Fibroblast of peridontal ligament (primary cell): ENCODE data around the gene MRPL18.
"Not testable (repeated sequence)": the region's sequence is repeated elsewhere in the genome, so short reads cannot be mapped to it uniquely, and the experiment has no call there.

ENCODE experiments used
- DNase-seq: peaks from one replicate; pipeline ENCODE4 v3.0.0-alpha.2; 2010; ENCODE audit errors: extremely low read depth

The MRPL18 gene

GRCh38 chr6:159817951-159818739 is 27.9 kb downstream of the MRPL18 start:
- DNase-seq = no peak

GRCh38 chr6:159819098-159819497 is 28.8 kb downstream of the MRPL18 start:
- DNase-seq = no peak

GRCh38 chr6:159819932-159820640 is 29.8 kb downstream of the MRPL18 start:
- DNase-seq = no peak

GRCh38 chr6:159821122-159821521 is 30.9 kb downstream of the MRPL18 start:
- no peak for DNase-seq

- DNase-seq = no peak
Observed at GRCh38 chr6:159821726-159822125, 31.5 kb downstream of the MRPL18 start.

- DNase-seq = no peak
Observed at GRCh38 chr6:159823953-159824352, 33.7 kb downstream of the MRPL18 start.

GRCh38 chr6:159824690-159825089 is 34.4 kb downstream of the MRPL18 start:
- DNase-seq = not testable (repeated sequence)

- no peak for DNase-seq
Observed at GRCh38 chr6:159826004-159826403, 35.7 kb downstream of the MRPL18 start.

- no peak for DNase-seq
Observed at GRCh38 chr6:159826968-159827647, 36.8 kb downstream of the MRPL18 start.

- DNase-seq = peak; percentile 27
Observed at GRCh38 chr6:159828074-159828473, 37.8 kb downstream of the MRPL18 start.

GRCh38 chr6:159829526-159829925 is 39.3 kb downstream of the MRPL18 start:
- DNase-seq = no peak

GRCh38 chr6:159830501-159831372 is 40.5 kb downstream of the MRPL18 start:
- no peak for DNase-seq

GRCh38 chr6:159831373-159831679 is 41.1 kb downstream of the MRPL18 start:
- no peak for DNase-seq

GRCh38 chr6:159832946-159833345 is 42.7 kb downstream of the MRPL18 start:
- no peak for DNase-seq

GRCh38 chr6:159833556-159833955 is 43.3 kb downstream of the MRPL18 start:
- peak; percentile 60 for DNase-seq

GRCh38 chr6:159833997-159834603 is 43.8 kb downstream of the MRPL18 start:
- no peak for DNase-seq

GRCh38 chr6:159836718-159837490 is 46.6 kb downstream of the MRPL18 start:
- no peak for DNase-seq

GRCh38 chr6:159837511-159837910 is 47.2 kb downstream of the MRPL18 start:
- DNase-seq = no peak

GRCh38 chr6:159838020-159838744 is 47.9 kb downstream of the MRPL18 start:
- no peak for DNase-seq

GRCh38 chr6:159842035-159842434 is 51.8 kb downstream of the MRPL18 start:
- DNase-seq = peak; percentile 7
